HepG2 (cell line): ENCODE measurements around the gene HDAC5. TPM values are rescaled to one million over a fixed set of nuclear protein-coding genes. Genes with fewer than 3 reads are reported as not detected.

ENCODE experiments used
- ATAC-seq: fragments of 200-7000 bp; cut with Tn5 transposase; 3 replicates; pipeline ENCODE4 v1.9.1; 2020; ENCODE audit warnings: mild to moderate bottlenecking, moderate library complexity
- BruUV-seq: library from RNA; stranded (reverse); fragments of 400-500 nt; replicated peaks from 2 replicates; lab custom pipeline; 2021; lab: Mats Ljungman, UMichigan
- CTCF ChIA-PET: fragments of 300-600 bp; formaldehyde crosslinking; extraction: SDS; loops from one replicate; lab custom pipeline; 2021; ENCODE audit warnings: low total read pairs, inconsistent platforms, low intra/inter-chr PET ratio; lab: Yijun Ruan, JAX
- POLR2A ChIA-PET: fragments of 350-600 bp; sonication (Branson Sonifier 250); formaldehyde crosslinking; loops from one replicate; lab custom pipeline; 2020; ENCODE audit warnings: antibody characterized with exemption, inconsistent platforms; lab: Yijun Ruan, JAX
- DNase-seq: peaks from one replicate; pipeline ENCODE4 v3.0.0-alpha.2; 2015; ENCODE audit warnings: low spot score
- FAIRE-seq: peaks from 3 replicates; lab custom pipeline; 2011; peaks lifted over from hg19 to GRCh38; lab: Jason Lieb, UNC
- H2AFZ ChIP-seq: one replicate; pipeline ENCODE4 v1.6.1; 2011; ENCODE audit warnings: low read length, inconsistent platforms
- H3K27ac ChIP-seq: fragments of 300-600 bp; 3 replicates; pipeline ENCODE4 v1.8.0; 2011; ENCODE audit warnings: mixed run types, mild to moderate bottlenecking, mixed read lengths, low read length, inconsistent platforms; ENCODE audit not compliant: insufficient read depth; ENCODE audit errors: extremely low read length
- H3K27me3 ChIP-seq, 2 experiments: fragments of 200-600 bp in 1 of 2; 2 replicates in 1 of 2; 3 replicates in 1 of 2; pipeline versions ENCODE4 v1.6.0 to v1.8.0; 2011; ENCODE audit warnings: low read length in 2 of 2, mild to moderate bottlenecking in 2 of 2, moderate library complexity in 2 of 2, inconsistent platforms in 1 of 2; ENCODE audit not compliant: insufficient read depth in 2 of 2, control insufficient read depth in 1 of 2
- H3K36me3 ChIP-seq, 2 experiments: fragments of 200-600 bp in 1 of 2; replicated peaks in 1 of 2; 2 replicates in 1 of 2; 3 replicates in 1 of 2; pipeline versions ENCODE4 v1.5.1 to v1.8.0; 2011; ENCODE audit warnings: low read length in 2 of 2, inconsistent platforms in 1 of 2; ENCODE audit not compliant: insufficient read depth in 2 of 2, control insufficient read depth in 1 of 2
- H3K4me1 ChIP-seq: 2 replicates; pipeline ENCODE4 v1.5.1; 2012; ENCODE audit warnings: low read length, inconsistent platforms; ENCODE audit not compliant: insufficient read depth
- H3K4me2 ChIP-seq: 2 replicates; pipeline ENCODE4 v1.6.0; 2011; ENCODE audit warnings: low read depth, low read length, inconsistent platforms
- H3K4me3 ChIP-seq, 3 experiments: fragments of 200-600 bp in 1 of 3; sonication (generic), shearing (Covaris generic) in 1 of 3; replicated peaks in 1 of 3; 2 replicates each; pipeline ENCODE4 v1.5.1; 2011 to 2016; ENCODE audit warnings: low read length in 3 of 3, inconsistent platforms in 2 of 3, low read depth in 2 of 3, mild to moderate bottlenecking in 2 of 3, control low read depth in 1 of 3, mixed read lengths in 1 of 3; ENCODE audit not compliant: insufficient read depth in 1 of 3
- H3K79me2 ChIP-seq: one replicate; pipeline ENCODE4 v1.6.1; 2011; ENCODE audit warnings: low read length, inconsistent platforms; ENCODE audit not compliant: insufficient read depth
- H3K9ac ChIP-seq: 2 replicates; pipeline ENCODE4 v1.6.0; 2011; ENCODE audit warnings: mild to moderate bottlenecking, low read depth, low read length, inconsistent platforms; ENCODE audit not compliant: insufficient read depth
- H3K9me3 ChIP-seq: 2 replicates; pipeline ENCODE4 v1.5.1; 2012; ENCODE audit warnings: mild to moderate bottlenecking, low read length
- H4K20me1 ChIP-seq: 2 replicates; pipeline ENCODE4 v1.6.0; 2011; ENCODE audit warnings: inconsistent platforms, mild to moderate bottlenecking, low read length, moderate library complexity; ENCODE audit not compliant: insufficient read depth
- ARID2 ChIP-seq: sonication (generic); formaldehyde crosslinking; IDR thresholded peaks from 2 replicates; pipeline ENCODE4 v1.8.1; 2022; ENCODE audit warnings: mild to moderate bottlenecking, missing genetic modification reagents, borderline replicate concordance
- FLYWCH1 ChIP-seq: sonication (generic); formaldehyde crosslinking; IDR thresholded peaks from 2 replicates; pipeline ENCODE4 v1.8.1; 2023; ENCODE audit warnings: mild to moderate bottlenecking, missing genetic modification reagents
- GMEB1 ChIP-seq: sonication (generic); formaldehyde crosslinking; IDR thresholded peaks from 2 replicates; pipeline ENCODE4 v1.5.1; 2020; ENCODE audit warnings: missing genetic modification reagents, mild to moderate bottlenecking, borderline replicate concordance
- MIER2 ChIP-seq: IDR thresholded peaks from 2 replicates; pipeline ENCODE4 v1.6.1; 2016; ENCODE audit warnings: missing biosample characterization, missing genetic modification reagents
- NR2F2 ChIP-seq: IDR thresholded peaks from 2 replicates; pipeline ENCODE4 v1.6.1; 2012; ENCODE audit warnings: low read depth, inconsistent platforms, borderline replicate concordance
- ONECUT2 ChIP-seq: sonication (generic); formaldehyde crosslinking; IDR thresholded peaks from 2 replicates; pipeline ENCODE4 v1.4.0; 2020; ENCODE audit warnings: missing genetic modification reagents
- RBM22 ChIP-seq: fragments of 200-400 bp; formaldehyde crosslinking; optimal IDR thresholded peaks from 2 replicates; pipeline ENCODE3; 2017; ENCODE audit warnings: mild to moderate bottlenecking, low read length, moderate library complexity
- SSRP1 ChIP-seq: IDR thresholded peaks from 2 replicates; pipeline ENCODE4 v1.6.1; 2016; ENCODE audit warnings: control low read depth
- TBX3 ChIP-seq: fragments of 450-650 bp; IDR thresholded peaks from 2 replicates; pipeline ENCODE4 v1.6.1; 2017; ENCODE audit warnings: antibody characterized with exemption, mild to moderate bottlenecking, inconsistent platforms, borderline replicate concordance
- U2AF2 ChIP-seq: fragments of 200-400 bp; formaldehyde crosslinking; IDR thresholded peaks from 2 replicates; pipeline ENCODE4 v1.6.1; 2017; ENCODE audit warnings: low read depth, mild to moderate bottlenecking, low read length
- ZNF136 ChIP-seq: sonication (generic); formaldehyde crosslinking; IDR thresholded peaks from 2 replicates; pipeline ENCODE4 v1.8.1; 2022; ENCODE audit warnings: low read depth, mild to moderate bottlenecking, moderate library complexity, missing genetic modification reagents
- WGBS: methylation state at CpG from one replicate; pipeline ENCODE4 v1.1.6; 2017; ENCODE audit warnings: low lambda C conversion rate; 5-methylcytosine and 5-hydroxymethylcytosine counted together
- in situ Hi-C: cut with HindIII; loops from 2 replicates; pipeline ENCODE4 v1.10.0; 2017; ENCODE audit warnings: low pct_unique_long_range_greater_than_20kb; ENCODE audit not compliant: extremely low pct_ligation_motif_present
- intact Hi-C: fragments of 100-400 bp; cut with micrococcal nuclease; formaldehyde crosslinking; loops from one replicate; pipeline ENCODE4 v1.10.0; 2022; ENCODE audit not compliant: unreplicated experiment
- polyA plus RNA-seq, 8 experiments: library from polyadenylated mRNA; depleted of rRNA in 3 of 8; stranded (reverse) in 7 of 8; unstranded in 1 of 8; fragments of >200 nt; fragmentation: Illumina TruSeq in 4 of 8; extraction: Trizol in 4 of 8; gene quantifications; 2 replicates each; pipeline versions ENCODE4 v1.2.1 to v1.2.3, GENCODE V29; 2011 to 2016; ENCODE audit warnings: low read depth in 4 of 8, missing spikeins in 1 of 8, mixed read lengths in 1 of 8; ENCODE audit not compliant: insufficient read depth in 1 of 8
- small RNA-seq, 3 experiments: library from RNA; depleted of rRNA; stranded (forward); fragments of <200 nt; gene quantifications; one replicate each; pipeline ENCODE3, GENCODE V24; 2012; ENCODE audit warnings: low read depth in 2 of 3, low replicate concordance in 1 of 3; ENCODE audit not compliant: insufficient read length in 3 of 3, insufficient read depth in 2 of 3
- total RNA-seq, 5 experiments: library from RNA; depleted of rRNA; stranded (reverse); fragments of >200 nt; fragmentation: Illumina TruSeq; extraction: Trizol; gene quantifications; 2 replicates each; pipeline ENCODE4 v1.2.3, GENCODE V29; 2016; ENCODE audit warnings: low read depth in 1 of 5

Gene HDAC5
- total and polyA plus RNA-seq, 2 of the 13 experiments (the other 11 are each of a cell fraction or from before 2014, with no cell fraction given) = 46.4 to 85.4 TPM

DNA sequence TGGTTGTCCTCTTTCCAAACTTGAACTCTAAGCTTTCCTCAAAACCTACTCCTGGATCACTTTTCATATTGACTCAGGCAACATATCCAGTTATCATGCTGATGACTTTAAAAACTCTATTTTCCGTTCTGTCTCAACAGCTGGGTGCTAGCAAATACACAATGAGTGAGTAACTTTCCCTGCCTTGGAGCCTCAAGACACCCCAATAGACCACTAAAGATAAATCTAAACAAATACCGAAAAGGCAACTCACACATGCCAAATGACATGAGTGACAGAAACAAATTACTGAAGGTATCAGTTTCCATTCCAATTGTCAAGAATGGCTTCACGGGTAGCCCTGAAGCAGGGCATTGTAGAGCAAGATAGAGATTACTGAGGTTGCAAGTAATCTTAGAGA is 93.0 kb downstream of the HDAC5 start (continued):
- TF ChIP-seq GMEB1 (CRISPR knock-in tag) (no peak), NR2F2 (no peak), ZNF136 (CRISPR knock-in tag) (no peak), ARID2 (CRISPR knock-in tag) (no peak), FLYWCH1 (CRISPR knock-in tag) (no peak), U2AF2 (no peak), ONECUT2 (CRISPR knock-in tag) (no peak)

GRCh38 chr17:44029736-44030135 is 93.7 kb downstream of the HDAC5 start:
- ATAC-seq = peak; percentile 7; the same call in 1 of the 3 replicates
- Histone ChIP-seq H3K4me2 (no peak overlapping the region), H4K20me1 (no peaks in the 10 kb centered on the region), H3K79me2 (no peaks in the 10 kb centered on the region), H3K4me3 (no peak overlapping the region), H3K4me1 (no peaks in the 10 kb centered on the region), H3K36me3 (peaks cover 8 to 29% of the 10 kb centered on the region in 2 experiments), H3K27me3 (no peaks in the 10 kb centered on the region), H2AFZ (no peak overlapping the region), H3K9me3 (no peaks in the 10 kb centered on the region), H3K27ac (no peak overlapping the region), H3K9ac (no peak overlapping the region)
- CTCF ChIA-PET = no interaction called here
- in situ Hi-C loops = no loop called here
- no peak for DNase-seq
- POLR2A ChIA-PET = no interaction called here
- intact Hi-C loops = no loop called here
- no peak for FAIRE-seq
- WGBS = 95% methylated on average over 5 of the region's 5 CpGs
- TF ChIP-seq RBM22 = peak; percentile 65
- no peak for TF ChIP-seq TBX3
- TF ChIP-seq MIER2 (CRISPR knock-in tag) = no peak
- TF ChIP-seq SSRP1 (CRISPR knock-in tag) = no peak
- TSS peak; percentile 19 for BruUV-seq

Small RNA genes lying within 50 kb of the gene (small RNA-seq; reads per million reads assigned to genes)
- gene RNU6-131P = 0 reads per million in 3 experiments

Other genes starting within 250 kb of the HDAC5 start
- 0.20 and 0.44 TPM in 2 replicates for gene MPP2, start 216.1 kb downstream of the HDAC5 start, total RNA-seq (2016; rRNA removed; fragmentation: Illumina TruSeq; extraction: Trizol)
- gene MPP2, start 216.1 kb downstream of the HDAC5 start, polyA plus RNA-seq (2011; rRNA removed) = 1.7 and 2.2 TPM in 2 replicates
- not detected in 2 replicates for gene PPY, start 181.2 kb downstream of the HDAC5 start, total RNA-seq (2016; rRNA removed; fragmentation: Illumina TruSeq; extraction: Trizol)
- not detected in 2 replicates for gene PPY, start 181.2 kb downstream of the HDAC5 start, polyA plus RNA-seq (2011; rRNA removed)
- not detected in 2 replicates for gene PYY, start 169.7 kb downstream of the HDAC5 start, total RNA-seq (2016; rRNA removed; fragmentation: Illumina TruSeq; extraction: Trizol)
- gene PYY, start 169.7 kb downstream of the HDAC5 start, polyA plus RNA-seq (2011; rRNA removed) = 0.24 and 0.25 TPM in 2 replicates
- gene NAGS, start 119.0 kb downstream of the HDAC5 start, total RNA-seq (2016; rRNA removed; fragmentation: Illumina TruSeq; extraction: Trizol) = 3.0 and 4.3 TPM in 2 replicates
- 5.1 and 10.3 TPM in 2 replicates for gene NAGS, start 119.0 kb downstream of the HDAC5 start, polyA plus RNA-seq (2011; rRNA removed)
- 50.0 and 72.0 TPM in 2 replicates for gene TMEM101, start 108.7 kb downstream of the HDAC5 start, total RNA-seq (2016; rRNA removed; fragmentation: Illumina TruSeq; extraction: Trizol)
- 100 and 107 TPM in 2 replicates for gene TMEM101, start 108.7 kb downstream of the HDAC5 start, polyA plus RNA-seq (2011; rRNA removed)
- 52.8 and 58.4 TPM in 2 replicates for gene LSM12, start 57.0 kb downstream of the HDAC5 start, total RNA-seq (2016; rRNA removed; fragmentation: Illumina TruSeq; extraction: Trizol)
- 43.3 and 55.7 TPM in 2 replicates for gene LSM12, start 57.0 kb downstream of the HDAC5 start, polyA plus RNA-seq (2011; rRNA removed)
- gene G6PC3, start 52.9 kb downstream of the HDAC5 start, total RNA-seq (2016; rRNA removed; fragmentation: Illumina TruSeq; extraction: Trizol) = 18.8 and 38.5 TPM in 2 replicates
- gene G6PC3, start 52.9 kb downstream of the HDAC5 start, polyA plus RNA-seq (2011; rRNA removed) = 75.8 and 76.1 TPM in 2 replicates
- 6.7 and 7.1 TPM in 2 replicates for gene HROB, start 18.3 kb upstream of the HDAC5 start, total RNA-seq (2016; rRNA removed; fragmentation: Illumina TruSeq; extraction: Trizol)
- gene HROB, start 18.3 kb upstream of the HDAC5 start, polyA plus RNA-seq (2011; rRNA removed) = 5.0 and 6.1 TPM in 2 replicates
- gene ASB16, start 47.1 kb upstream of the HDAC5 start, total RNA-seq (2016; rRNA removed; fragmentation: Illumina TruSeq; extraction: Trizol) = 0.07 TPM in 1 of 2 replicates, not detected in the other
- gene ASB16, start 47.1 kb upstream of the HDAC5 start, polyA plus RNA-seq (2011; rRNA removed) = 0.05 TPM in 1 of 2 replicates, not detected in the other
- 18.7 and 26.9 TPM in 2 replicates for gene TMUB2, start 63.3 kb upstream of the HDAC5 start, total RNA-seq (2016; rRNA removed; fragmentation: Illumina TruSeq; extraction: Trizol)
- gene TMUB2, start 63.3 kb upstream of the HDAC5 start, polyA plus RNA-seq (2011; rRNA removed) = 50.8 and 55.5 TPM in 2 replicates
- gene ATXN7L3, start 76.2 kb upstream of the HDAC5 start, total RNA-seq (2016; rRNA removed; fragmentation: Illumina TruSeq; extraction: Trizol) = 45.7 and 59.1 TPM in 2 replicates
- 44.5 and 49.3 TPM in 2 replicates for gene ATXN7L3, start 76.2 kb upstream of the HDAC5 start, polyA plus RNA-seq (2011; rRNA removed)
- gene UBTF, start 96.0 kb upstream of the HDAC5 start, total RNA-seq (2016; rRNA removed; fragmentation: Illumina TruSeq; extraction: Trizol) = 52.1 and 60.9 TPM in 2 replicates
- gene UBTF, start 96.0 kb upstream of the HDAC5 start, polyA plus RNA-seq (2011; rRNA removed) = 15.2 and 16.1 TPM in 2 replicates
- gene SLC4A1, start 144.5 kb upstream of the HDAC5 start, total RNA-seq (2016; rRNA removed; fragmentation: Illumina TruSeq; extraction: Trizol) = not detected in 2 replicates
- gene SLC4A1, start 144.5 kb upstream of the HDAC5 start, polyA plus RNA-seq (2011; rRNA removed) = 0.01 TPM in 1 of 2 replicates, not detected in the other
- gene RUNDC3A, start 185.0 kb upstream of the HDAC5 start, total RNA-seq (2016; rRNA removed; fragmentation: Illumina TruSeq; extraction: Trizol) = not detected in 2 replicates
- gene RUNDC3A, start 185.0 kb upstream of the HDAC5 start, polyA plus RNA-seq (2011; rRNA removed) = 0.25 and 0.33 TPM in 2 replicates
- gene SLC25A39, start 201.2 kb upstream of the HDAC5 start, total RNA-seq (2016; rRNA removed; fragmentation: Illumina TruSeq; extraction: Trizol) = 119 and 151 TPM in 2 replicates
- gene SLC25A39, start 201.2 kb upstream of the HDAC5 start, polyA plus RNA-seq (2011; rRNA removed) = 144 and 164 TPM in 2 replicates
- 41.2 and 86.6 TPM in 2 replicates for gene GRN, start 221.7 kb upstream of the HDAC5 start, total RNA-seq (2016; rRNA removed; fragmentation: Illumina TruSeq; extraction: Trizol)
- gene GRN, start 221.7 kb upstream of the HDAC5 start, polyA plus RNA-seq (2011; rRNA removed) = 143 and 195 TPM in 2 replicates
- 1.0 and 1.8 TPM in 2 replicates for gene FAM171A2, start 240.2 kb upstream of the HDAC5 start, total RNA-seq (2016; rRNA removed; fragmentation: Illumina TruSeq; extraction: Trizol)
- gene FAM171A2, start 240.2 kb upstream of the HDAC5 start, polyA plus RNA-seq (2011; rRNA removed) = 3.6 and 5.8 TPM in 2 replicates